GM10248 (cell line): ENCODE measurements around the gene AP3D1.
"Not testable (repeated sequence)": the region's sequence is repeated elsewhere in the genome, so short reads cannot be mapped to it uniquely, and the experiment has no call there.

Source experiments
- CTCF ChIA-PET: fragments of 300-600 bp; sonication (Branson Sonifier 250); formaldehyde crosslinking; extraction: SDS; loops from one replicate; lab custom pipeline; 2021; ENCODE audit warnings: antibody characterized with exemption; lab: Yijun Ruan, JAX
- POLR2A ChIA-PET: fragments of 350-650 bp; sonication (Branson Sonifier 250); formaldehyde crosslinking; extraction: SDS; loops from one replicate; lab custom pipeline; 2020; ENCODE audit warnings: antibody characterized with exemption; lab: Yijun Ruan, JAX
- DNase-seq: peaks from one replicate; pipeline ENCODE4 v3.0.0; 2012; ENCODE audit errors: extremely low spot score
- CTCF ChIP-seq: IDR thresholded peaks from 2 replicates; pipeline ENCODE4 v1.5.1; 2012; ENCODE audit warnings: mild to moderate bottlenecking, low read depth; ENCODE audit errors: extremely low read depth, missing control alignments, control extremely low read depth

The AP3D1 gene

GRCh38 chr19:2151339-2152229 lies at the start of gene AP3D1:
Gene AP3D1 (minus strand): TSS chr19:2151566. CDS start chr19:2151334, 232 bp downstream.
- TF ChIP-seq CTCF, result no peak
- CTCF ChIA-PET, result interaction anchor here (0.9 to 2.8 kb wide), 8 partner anchors 9 to 460 kb away, joined by 3 to 6 read pairs (median 3); no protein-coding TSS in a partner anchor
- POLR2A ChIA-PET, result interaction anchor here (0.6 to 1.7 kb wide), 5 partner anchors 18 to 324 kb away, joined by 3 to 7 read pairs (median 4); partner anchors contain the start of gene GADD45B
- peak; percentile 100 for DNase-seq

GRCh38 chr19:2200624-2201294 lies 49.4 kb upstream of the AP3D1 start:
- DNase-seq, POLR2A ChIA-PET, CTCF ChIA-PET: not testable (repeated sequence)

- no peak for DNase-seq
- no peak for TF ChIP-seq CTCF
- ChIA-PET CTCF (interaction anchor here (1.0 to 1.7 kb wide), 7 partner anchors 7 to 44 kb away, joined by 3 to 8 read pairs (median 4); partner anchors contain the start of gene PLEKHJ1), POLR2A (interaction anchor here (0.6 kb wide), 1 partner anchor 12 kb away, joined by 3 read pairs; no protein-coding TSS in a partner anchor)
Observed at GRCh38 chr19:2199861-2200623, 48.7 kb upstream of the AP3D1 start.

GRCh38 chr19:2199215-2199614 lies 47.8 kb upstream of the AP3D1 start:
- TF ChIP-seq CTCF, result peak; percentile 32
- ChIA-PET POLR2A (interaction anchor here (0.6 kb wide), 1 partner anchor 13 kb away, joined by 3 read pairs; no protein-coding TSS in a partner anchor), CTCF (interaction anchor here (1.0 to 1.7 kb wide), 7 partner anchors 8 to 43 kb away, joined by 3 to 8 read pairs (median 4); partner anchors contain the start of gene PLEKHJ1)
- no peak for DNase-seq

- ChIA-PET CTCF (interaction anchor here (1.3 to 1.4 kb wide), 2 partner anchors 26 to 37 kb away, joined by 3 to 5 read pairs; partner anchors contain the start of gene PLEKHJ1), POLR2A (no interaction called here)
- no peak for DNase-seq
- TF ChIP-seq CTCF, result no peak
Observed at GRCh38 chr19:2198317-2198716, 47.0 kb upstream of the AP3D1 start.

- CTCF ChIA-PET, result no interaction called here
Observed at GRCh38 chr19:2197270-2197669, 45.9 kb upstream of the AP3D1 start.

More at GRCh38 chr19:2197270-2197669, 45.9 kb upstream of the AP3D1 start:
- POLR2A ChIA-PET, result no interaction called here
- TF ChIP-seq CTCF, result no peak
- DNase-seq, result no peak
